BLaER1 treated with 17β-estradiol and CSF1 and Interleukin-3, amounts not matched to agents 10 nM and 100 nM (cell line): ENCODE measurements around the gene KLK5.
"Not testable (repeated sequence)": the region's sequence is repeated elsewhere in the genome, so short reads cannot be mapped to it uniquely, and the experiment has no call there.

ENCODE experiments used
- H3K27ac ChIP-seq, 11 experiments: shearing (Covaris generic); formaldehyde crosslinking; 2 replicates each; pipeline ENCODE4 v1.8.1; 2022
- H3K27me3 ChIP-seq, 11 experiments: shearing (Covaris generic); formaldehyde crosslinking; 2 replicates each; pipeline ENCODE4 v1.8.1; 2022
- H3K36me3 ChIP-seq, 11 experiments: shearing (Covaris generic); formaldehyde crosslinking; 2 replicates each; pipeline ENCODE4 v1.8.1; 2022
- H3K4me1 ChIP-seq, 10 experiments: shearing (Covaris generic); formaldehyde crosslinking; 2 replicates each; pipeline ENCODE4 v1.8.1; 2022
- H3K4me2 ChIP-seq, 11 experiments: shearing (Covaris generic); formaldehyde crosslinking; 2 replicates each; pipeline ENCODE4 v1.8.1; 2022
- H3K4me3 ChIP-seq, 10 experiments: shearing (Covaris generic); formaldehyde crosslinking; 2 replicates each; pipeline ENCODE4 v1.8.1; 2022
- H3K9ac ChIP-seq, 11 experiments: shearing (Covaris generic); formaldehyde crosslinking; 2 replicates each; pipeline ENCODE4 v1.8.1; 2022
- H3K9me3 ChIP-seq, 11 experiments: shearing (Covaris generic); formaldehyde crosslinking; replicated peaks in 1 of 11; 2 replicates each; pipeline ENCODE4 v1.8.1; 2022
- H4K20me1 ChIP-seq, 11 experiments: shearing (Covaris generic); formaldehyde crosslinking; 2 replicates each; pipeline ENCODE4 v1.8.1; 2022
- Cebpa-rat ChIP-seq, 11 experiments: shearing (Covaris generic); IDR thresholded peaks; 2 replicates each; pipeline ENCODE4 v1.8.1; 2022

KLK5 gene

GRCh38 chr19:50972795-50973376, 20.0 kb upstream of the KLK5 start:
- Histone ChIP-seq H3K4me2 (no peak overlapping the region), H3K4me3 (no peak overlapping the region), H3K9me3 (no peaks in the 10 kb centered on the region), H3K36me3 (no peaks in the 10 kb centered on the region), H4K20me1 (no peaks in the 10 kb centered on the region), H3K27me3 (no peaks in the 10 kb centered on the region), H3K27ac (no peak overlapping the region), H3K4me1 (peaks cover 9 to 20% (median 17%) of the 10 kb centered on the region in 10 experiments), H3K9ac (no peak overlapping the region)
- no peak for TF ChIP-seq Cebpa-rat (IDR thresholded peaks at IDR 0.05)

DNA sequence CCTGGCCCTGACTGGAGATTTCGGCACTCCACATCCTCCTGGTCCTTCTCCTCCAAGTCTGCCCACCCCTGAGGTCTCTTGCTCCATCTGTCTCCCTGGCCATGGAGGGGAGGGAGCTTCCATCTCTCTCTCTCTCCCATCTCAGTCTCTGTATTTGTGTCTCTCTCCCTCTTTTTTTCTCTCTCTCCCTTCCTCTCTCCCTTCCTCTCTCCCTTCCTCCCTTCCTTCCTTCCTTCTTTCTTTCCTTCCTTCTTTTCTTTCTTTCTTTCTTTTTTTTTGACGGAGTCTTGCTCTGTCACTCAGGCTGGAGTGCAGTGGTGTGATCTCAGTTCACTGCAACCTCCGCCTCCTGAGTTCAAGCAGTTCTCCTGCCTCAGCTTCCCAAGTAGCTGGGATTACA, 17.0 kb upstream of the KLK5 start:
- H4K20me1 ChIP-seq, H3K27me3 ChIP-seq, H3K36me3 ChIP-seq, H3K4me3 ChIP-seq, H3K27ac ChIP-seq, H3K9me3 ChIP-seq, H3K9ac ChIP-seq: not testable (repeated sequence)
- peaks cover 10 to 22% (median 18%) of the 10 kb centered on the region in 10 experiments for H3K4me1 ChIP-seq
- H3K4me2 ChIP-seq = peak overlapping the region in 6 of 11 experiments; percentile 21 to 61 (median 43); a peak in 8 of 22 replicates

DNA sequence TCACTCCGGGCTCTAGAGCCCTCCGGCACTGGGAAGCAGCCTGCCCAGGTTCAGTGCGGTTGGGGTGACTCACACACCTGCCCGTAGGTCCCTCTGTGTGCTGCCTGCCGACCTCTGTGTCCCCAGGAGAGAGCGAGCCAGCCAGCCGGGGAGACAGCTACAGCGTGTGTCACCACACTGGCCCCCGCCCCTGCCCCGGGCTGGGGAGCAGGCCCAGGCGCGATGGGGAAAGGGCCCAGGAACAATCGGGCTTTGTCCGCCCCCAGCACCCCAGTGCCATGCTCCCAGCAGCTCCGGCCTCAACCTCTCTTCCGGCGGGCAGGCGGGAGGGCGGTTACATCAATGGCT, 16.5 kb upstream of the KLK5 start, which contains the start of gene KLK6:
TSS of gene KLK6 (minus strand) at position 179 of the 348 bp plus-strand sequence. CDS start 1,487 bp downstream, outside the sequence.
- no peaks in the 10 kb centered on the region for H3K27me3 ChIP-seq
- no peaks in the 10 kb centered on the region for H3K9me3 ChIP-seq
- H3K4me1 ChIP-seq = peaks cover 10 to 22% (median 18%) of the 10 kb centered on the region in 10 experiments
- H3K27ac ChIP-seq = no peak within 1 kb of the TSS
- no peaks in the 10 kb centered on the region for H3K36me3 ChIP-seq
- H3K4me3 ChIP-seq = no peak within 1 kb of the TSS
- no peaks in the 10 kb centered on the region for H4K20me1 ChIP-seq
- H3K9ac ChIP-seq = 0 out of 22 replicates have a peak within 1 kb of the TSS, but pooled peaks of 1 of the 11 experiments have one; percentile 15
- H3K4me2 ChIP-seq = peak within 1 kb of the TSS in 10 of 11 experiments; percentile 5 to 61 (median 33); a peak in 17 of 22 replicates
- no peak for TF ChIP-seq Cebpa-rat (IDR thresholded peaks at IDR 0.05)

DNA sequence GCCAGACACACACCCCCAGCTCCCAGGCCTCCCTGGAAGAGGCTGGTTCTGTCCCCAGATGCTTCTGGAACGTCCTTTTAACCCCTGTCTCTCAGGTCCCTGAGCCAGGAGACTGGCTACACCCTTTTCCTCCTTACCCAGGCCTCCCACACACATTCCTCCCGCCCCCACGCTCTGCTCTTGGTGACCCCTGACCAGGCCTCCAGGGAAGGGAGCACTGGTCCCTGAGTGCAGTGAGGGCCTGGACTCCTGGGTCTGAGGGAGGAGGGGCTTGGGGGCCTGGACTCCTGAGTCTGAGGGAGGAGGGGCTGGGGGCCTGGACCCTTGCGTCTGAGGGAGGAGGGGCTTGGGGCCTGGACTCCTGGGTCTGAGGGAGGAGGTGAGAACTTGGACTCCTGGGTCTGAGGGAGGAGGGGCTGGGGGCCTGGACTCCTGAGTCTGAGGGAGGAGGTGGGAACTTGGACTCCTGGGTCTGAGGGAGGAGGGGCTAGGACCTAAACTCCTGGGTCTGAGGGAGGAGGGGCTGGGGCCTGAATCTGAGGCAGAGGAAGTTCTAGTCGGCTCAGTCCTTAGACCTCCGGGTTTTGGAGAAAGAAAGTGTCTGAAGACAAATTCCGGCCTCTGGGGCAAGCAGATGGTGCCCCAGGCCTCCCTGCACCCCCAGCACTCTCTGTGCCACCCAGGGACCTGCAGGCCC, 16.0 kb upstream of the KLK5 start:
- Histone ChIP-seq H3K4me1 (peaks cover 10 to 22% (median 18%) of the 10 kb centered on the region in 10 experiments), H3K9ac (0 out of 22 replicates have a peak overlapping the region, but pooled peaks of 1 of the 11 experiments have one; percentile 15), H3K27me3 (no peaks in the 10 kb centered on the region), H3K4me3 (no peak overlapping the region), H3K27ac (no peak overlapping the region), H3K4me2 (peak overlapping the region in 10 of 11 experiments; percentile 5 to 61 (median 33); a peak in 17 of 22 replicates), H4K20me1 (no peaks in the 10 kb centered on the region), H3K36me3 (no peaks in the 10 kb centered on the region), H3K9me3 (peaks cover 0 to 1% (median 0%) of the 10 kb centered on the region in 11 experiments; a peak in 1 of 22 replicates)
- no peak for TF ChIP-seq Cebpa-rat (IDR thresholded peaks at IDR 0.05)

- H3K9ac ChIP-seq = no peak overlapping the region
- no peak overlapping the region for H3K4me3 ChIP-seq
- H4K20me1 ChIP-seq = no peaks in the 10 kb centered on the region
- no peak for TF ChIP-seq Cebpa-rat (IDR thresholded peaks at IDR 0.05)
- peaks cover 0 to 8% (median under 1%) of the 10 kb centered on the region in 11 experiments; a peak in 3 of 22 replicates for H3K9me3 ChIP-seq
- H3K27me3 ChIP-seq = no peaks in the 10 kb centered on the region
- H3K27ac ChIP-seq = no peak overlapping the region
- H3K36me3 ChIP-seq = no peaks in the 10 kb centered on the region
- H3K4me2 ChIP-seq = peak overlapping the region; percentile 29 to 66 (median 53); a peak in 20 of 22 replicates
- peaks cover 10 to 22% (median 18%) of the 10 kb centered on the region in 10 experiments for H3K4me1 ChIP-seq
Measured at GRCh38 chr19:50967929-50968715, 15.3 kb upstream of the KLK5 start.

DNA sequence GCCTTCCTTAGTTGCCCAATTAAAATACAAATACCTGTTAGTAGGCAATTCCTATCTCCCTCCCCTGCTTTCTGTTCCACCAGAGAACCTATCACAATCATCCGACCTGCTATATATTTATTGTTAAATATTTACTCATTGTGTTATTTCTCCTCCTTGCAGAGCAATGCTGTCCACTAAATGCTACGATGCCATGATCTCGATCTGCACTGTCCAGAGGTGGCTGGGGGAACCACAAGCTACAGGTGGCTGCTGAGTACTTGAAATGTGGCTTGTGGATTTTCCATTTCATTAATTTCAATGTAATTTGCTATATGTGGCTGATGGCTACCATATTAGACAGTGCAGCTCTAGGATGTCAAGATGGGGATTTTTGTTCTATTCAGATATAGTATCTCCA, 11.4 kb upstream of the KLK5 start:
- Histone ChIP-seq H3K9me3 (peaks cover 0 to 20% (median 12%) of the 10 kb centered on the region in 11 experiments; a peak in 10 of 22 replicates), H3K9ac (no peak overlapping the region), H3K27me3 (no peaks in the 10 kb centered on the region), H4K20me1 (no peaks in the 10 kb centered on the region), H3K4me1 (peaks cover 9 to 15% (median 14%) of the 10 kb centered on the region in 10 experiments), H3K4me2 (no peak overlapping the region), H3K36me3 (no peaks in the 10 kb centered on the region), H3K4me3 (no peak overlapping the region), H3K27ac (no peak overlapping the region)
- no peak for TF ChIP-seq Cebpa-rat (IDR thresholded peaks at IDR 0.05)

DNA sequence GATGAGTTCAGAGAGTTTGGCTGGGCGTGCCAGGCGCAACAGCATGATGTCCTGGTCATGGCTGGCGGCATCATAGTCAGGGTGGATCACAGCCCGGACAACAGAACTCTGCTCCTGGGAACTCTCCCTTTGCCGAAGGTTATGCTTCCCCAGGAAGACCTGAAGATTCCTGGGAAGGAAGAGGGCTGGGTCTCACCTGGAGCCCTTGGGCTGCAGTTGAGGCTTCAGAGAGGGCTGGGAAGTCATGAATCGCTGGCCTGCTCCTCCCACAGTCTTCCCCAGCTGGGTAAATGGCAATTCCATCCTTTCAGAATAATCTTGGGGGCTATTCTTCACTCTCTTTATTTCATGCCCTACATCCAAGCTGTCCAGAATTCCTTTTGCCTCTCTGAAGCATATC, 10.5 kb upstream of the KLK5 start:
- Histone ChIP-seq H4K20me1 (no peaks in the 10 kb centered on the region), H3K9me3 (peaks cover 0 to 20% (median 12%) of the 10 kb centered on the region in 11 experiments; a peak in 10 of 22 replicates), H3K4me2 (no peak overlapping the region), H3K27ac (no peak overlapping the region), H3K27me3 (no peaks in the 10 kb centered on the region), H3K36me3 (no peaks in the 10 kb centered on the region), H3K4me3 (no peak overlapping the region), H3K4me1 (peaks cover 0 to 6% (median 5%) of the 10 kb centered on the region in 10 experiments; a peak in 16 of 20 replicates), H3K9ac (no peak overlapping the region)
- TF ChIP-seq Cebpa-rat (IDR thresholded peaks at IDR 0.05) = no peak

- TF ChIP-seq Cebpa-rat (IDR thresholded peaks at IDR 0.05) = no peak
- Histone ChIP-seq H3K9me3 (peaks cover 0 to 20% (median 12%) of the 10 kb centered on the region in 11 experiments; a peak in 10 of 22 replicates), H3K36me3 (no peaks in the 10 kb centered on the region), H3K4me2 (no peak overlapping the region), H3K4me1 (no peaks in the 10 kb centered on the region), H3K27ac (no peak overlapping the region), H3K4me3 (no peak overlapping the region), H4K20me1 (no peaks in the 10 kb centered on the region), H3K9ac (no peak overlapping the region), H3K27me3 (no peaks in the 10 kb centered on the region)
Measured at GRCh38 chr19:50962245-50962644, 9.4 kb upstream of the KLK5 start.
